KG1 (cell line): ENCODE data around the gene PCDH1.

ENCODE experiments used
- DNase-seq: peaks from one replicate; lab custom pipeline; 2025; lab: John Stamatoyannopoulos, UW

Gene PCDH1

DNA sequence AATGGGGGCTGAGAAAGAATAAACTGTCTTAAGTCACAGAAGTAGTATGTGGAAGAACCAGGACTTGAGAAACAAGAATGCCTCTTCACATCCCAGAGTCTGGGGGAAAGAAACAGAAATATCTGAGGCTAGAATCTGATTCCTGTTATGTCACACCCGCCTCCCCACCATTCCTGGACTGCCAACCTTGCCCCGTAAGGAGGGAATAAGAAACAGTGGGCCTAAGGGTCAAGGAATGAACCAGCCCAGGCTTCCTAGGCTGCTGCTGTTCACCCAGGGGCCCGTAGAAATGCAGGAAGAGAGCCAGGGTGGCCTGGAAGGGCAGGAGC lies 4.3 kb downstream of the PCDH1 start:
- DNase-seq = no peak

DNA sequence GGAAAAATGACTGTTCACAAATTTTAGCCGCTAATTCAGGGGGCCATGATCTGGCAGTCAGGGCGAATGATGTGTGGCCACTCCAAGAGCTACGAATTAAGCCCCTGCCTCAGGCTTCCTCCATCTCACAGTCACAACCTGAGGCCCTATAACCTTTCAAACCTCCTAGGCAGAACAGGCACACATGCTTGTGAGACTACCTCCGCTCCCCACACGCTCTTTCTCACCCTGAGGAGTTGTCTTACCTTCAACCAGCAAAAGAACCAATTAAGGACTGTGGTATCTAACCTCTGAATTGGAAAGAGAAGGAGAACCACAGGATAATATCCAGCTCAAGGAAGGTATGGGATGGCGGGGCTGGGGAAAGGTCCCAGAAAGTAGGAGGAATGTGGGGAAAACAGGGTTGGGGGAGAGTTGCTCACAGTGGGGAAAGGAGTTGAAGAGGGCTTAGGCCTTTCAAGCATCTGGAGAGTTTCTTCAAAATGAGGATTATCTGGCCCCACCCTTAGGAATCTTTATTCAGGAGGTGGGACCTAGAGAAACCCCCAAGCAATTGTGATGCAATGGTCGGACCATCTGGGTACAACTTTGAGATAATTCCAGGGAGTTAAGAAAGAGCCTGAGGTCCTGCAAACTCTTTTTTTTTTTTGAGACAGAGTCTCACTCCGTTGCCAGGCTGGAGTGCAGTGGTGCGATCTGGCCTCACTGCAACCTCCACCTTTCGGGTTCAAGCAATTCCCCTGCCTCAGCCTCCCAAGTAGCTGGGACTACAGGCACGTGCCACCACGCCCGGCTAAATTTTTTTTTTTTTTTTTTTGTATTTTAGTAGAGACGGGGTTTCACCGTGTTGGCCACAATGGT lies 5.5 kb downstream of the PCDH1 start:
- DNase-seq = no peak

DNA sequence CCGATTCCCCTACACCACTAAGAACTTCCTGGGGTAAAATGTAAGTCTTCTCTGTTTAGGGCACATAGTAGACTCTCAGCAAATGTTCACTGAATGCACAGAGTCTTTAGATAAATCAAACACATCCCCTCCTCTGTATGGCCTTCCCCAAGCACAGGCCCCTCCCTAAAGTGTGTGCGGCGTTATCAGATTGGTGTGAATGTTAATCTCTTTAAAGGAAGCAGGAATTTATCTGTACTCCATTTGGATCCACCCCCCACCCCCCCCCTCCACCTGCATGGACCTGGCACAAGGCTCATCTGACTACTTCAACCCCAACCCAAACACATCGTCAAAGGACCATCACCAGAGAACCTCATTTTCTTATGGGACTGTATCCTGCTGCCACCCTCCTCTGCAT lies 6.3 kb downstream of the PCDH1 start:
- no peak for DNase-seq

DNA sequence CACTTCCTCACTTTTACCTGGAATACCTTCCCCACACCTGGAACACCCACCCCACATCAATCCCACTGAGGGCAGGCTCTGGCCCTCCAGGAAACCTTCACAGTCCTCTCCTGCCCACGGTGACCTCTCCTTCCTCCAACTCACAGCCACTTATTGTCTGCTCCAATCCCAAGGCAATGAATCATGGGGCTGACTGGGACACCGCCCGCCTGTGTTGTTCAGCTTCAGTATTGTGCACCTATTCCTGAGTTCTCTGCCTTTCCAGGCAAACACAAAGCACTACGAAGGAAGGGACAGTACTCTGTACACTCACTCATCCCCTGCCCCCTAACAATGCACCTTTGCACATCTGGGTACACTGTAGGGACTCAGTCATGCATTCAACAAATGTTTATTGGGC lies 7.3 kb downstream of the PCDH1 start:
- no peak for DNase-seq

DNA sequence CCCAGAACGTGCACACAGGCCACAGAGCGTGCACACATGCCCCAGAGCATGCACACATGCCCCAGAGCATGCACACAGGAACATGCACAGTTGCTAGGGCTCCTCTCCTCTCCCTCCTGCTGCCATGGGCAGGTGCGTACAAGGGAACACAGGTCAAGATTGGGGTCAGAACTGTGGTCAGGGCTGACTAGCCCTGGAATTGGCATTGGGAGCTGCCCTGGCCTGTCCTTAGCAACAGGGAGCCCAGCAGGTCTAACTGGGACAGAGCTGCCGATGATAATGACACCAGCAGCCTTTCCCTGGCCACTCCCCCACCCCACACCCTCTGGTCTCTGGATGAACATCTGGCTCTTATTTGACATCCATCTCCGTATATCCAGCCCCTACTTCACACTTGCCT lies 8.0 kb downstream of the PCDH1 start:
- DNase-seq = no peak

DNA sequence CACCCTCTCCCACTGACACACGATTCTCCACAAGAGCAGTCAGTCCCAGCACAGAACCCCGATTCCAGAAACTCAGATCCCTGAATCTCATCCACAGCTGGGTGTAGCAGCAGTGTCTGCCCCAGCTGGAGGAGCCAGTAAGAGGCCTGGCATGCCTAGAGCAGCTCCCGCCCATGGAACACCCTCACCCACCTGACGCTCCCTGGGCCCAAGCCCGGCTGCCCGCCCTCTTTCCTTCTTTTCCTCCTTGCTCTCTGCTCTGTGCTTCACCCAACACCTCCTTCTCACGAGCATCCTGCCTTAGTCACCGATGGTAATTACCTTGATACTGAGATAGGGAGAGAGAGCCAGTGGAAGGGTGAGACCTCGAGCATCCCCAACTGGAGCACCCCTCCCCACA lies 8.7 kb downstream of the PCDH1 start:
- no peak for DNase-seq

DNA sequence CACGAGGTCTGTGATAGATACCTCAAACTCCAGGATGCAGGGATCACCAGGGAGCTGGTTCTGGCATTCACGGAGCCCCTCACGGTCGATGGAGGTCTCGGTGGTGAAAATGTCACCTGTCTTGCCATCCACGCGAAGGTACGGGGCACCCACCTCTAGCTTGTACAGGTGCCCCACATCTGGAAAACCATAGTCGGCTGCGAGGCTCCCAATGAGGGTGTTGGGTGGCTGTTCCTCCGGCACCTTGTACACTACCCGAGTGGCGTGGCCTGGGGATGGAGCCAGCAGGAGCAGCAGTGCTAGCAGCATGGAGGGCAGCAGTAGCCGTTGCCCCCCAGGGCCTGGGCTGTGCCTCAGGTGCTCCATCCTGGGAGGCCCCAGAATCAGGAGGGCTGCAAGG lies 9.2 kb downstream of the PCDH1 start:
- no peak for DNase-seq

DNA sequence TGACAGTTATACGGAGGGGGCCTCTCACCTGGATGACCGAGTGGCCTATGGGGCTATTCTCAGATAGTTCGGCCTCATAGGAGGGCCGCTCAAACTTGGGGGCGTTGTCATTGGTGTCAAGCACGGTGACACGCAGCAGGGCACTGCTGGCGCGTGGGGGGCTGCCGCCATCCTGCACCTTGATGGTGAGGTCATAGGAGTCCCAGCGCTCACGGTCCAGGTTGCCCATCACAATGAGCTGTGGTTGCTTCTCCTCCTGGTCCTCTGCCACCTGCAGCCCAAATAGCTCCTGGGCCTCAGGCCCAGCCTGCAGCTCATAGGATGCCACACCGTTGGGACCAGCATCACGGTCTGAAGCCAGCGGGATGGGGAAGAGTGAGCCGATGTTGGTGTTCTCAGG lies 9.7 kb downstream of the PCDH1 start:
- no peak for DNase-seq

DNA sequence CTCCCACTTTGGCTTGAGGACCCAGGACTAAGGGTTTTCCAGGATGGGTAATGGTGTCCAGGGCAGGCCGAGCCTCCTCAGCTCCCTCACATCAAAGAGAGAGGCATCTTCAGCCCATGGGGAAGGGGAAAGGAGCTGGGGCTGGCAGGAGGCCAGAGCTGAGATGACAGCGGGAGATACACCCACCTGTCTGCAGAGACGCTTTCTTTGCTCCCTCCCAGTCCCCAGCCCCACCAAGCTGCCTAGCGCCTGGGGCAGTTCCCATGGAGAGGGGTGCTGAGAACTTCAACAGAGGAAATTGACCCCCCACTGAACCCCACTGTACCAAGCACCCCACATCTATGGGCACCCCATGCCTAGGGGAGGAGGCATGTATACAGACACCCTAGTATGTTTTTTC lies 10.6 kb downstream of the PCDH1 start:
- no peak for DNase-seq

DNA sequence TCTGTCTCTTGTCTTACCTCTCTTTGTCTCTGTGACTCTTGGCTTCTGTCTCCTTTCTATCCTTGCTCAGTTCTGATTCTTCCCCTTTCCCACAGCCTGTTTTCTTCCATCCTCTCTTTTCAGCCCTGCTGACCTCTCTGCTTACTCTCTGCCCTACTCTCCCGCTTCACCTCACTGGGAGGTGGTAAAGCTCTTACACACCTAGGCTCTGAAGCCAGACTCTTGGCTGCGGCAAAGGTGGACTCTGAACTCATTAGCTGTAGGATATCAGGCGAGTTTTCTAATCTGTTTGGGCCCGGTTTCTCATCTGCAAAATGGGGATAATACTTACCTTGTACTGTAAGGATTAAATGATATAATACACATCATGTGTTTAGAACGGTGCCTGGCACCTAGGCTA lies 11.1 kb downstream of the PCDH1 start:
- DNase-seq = no peak

DNA sequence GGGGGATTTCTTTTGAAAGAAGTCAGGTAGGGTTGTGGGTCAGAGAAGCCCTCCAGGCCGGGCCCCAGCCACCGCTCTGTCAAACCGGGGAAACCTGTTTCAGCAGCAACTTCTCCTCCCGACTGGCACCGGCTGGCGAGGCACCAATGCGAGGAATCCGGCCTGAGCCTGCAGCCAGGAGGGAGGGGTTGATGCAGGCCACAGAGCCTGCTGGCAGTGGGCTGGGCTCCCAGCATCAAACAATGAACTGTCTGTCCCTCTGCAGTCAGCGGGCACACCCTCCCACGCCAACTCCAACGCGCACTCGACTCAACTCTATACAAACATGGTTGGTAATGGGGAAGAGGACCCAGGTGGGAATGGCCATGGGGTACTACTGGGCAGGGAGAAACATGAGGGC lies 12.1 kb downstream of the PCDH1 start:
- no peak for DNase-seq

DNA sequence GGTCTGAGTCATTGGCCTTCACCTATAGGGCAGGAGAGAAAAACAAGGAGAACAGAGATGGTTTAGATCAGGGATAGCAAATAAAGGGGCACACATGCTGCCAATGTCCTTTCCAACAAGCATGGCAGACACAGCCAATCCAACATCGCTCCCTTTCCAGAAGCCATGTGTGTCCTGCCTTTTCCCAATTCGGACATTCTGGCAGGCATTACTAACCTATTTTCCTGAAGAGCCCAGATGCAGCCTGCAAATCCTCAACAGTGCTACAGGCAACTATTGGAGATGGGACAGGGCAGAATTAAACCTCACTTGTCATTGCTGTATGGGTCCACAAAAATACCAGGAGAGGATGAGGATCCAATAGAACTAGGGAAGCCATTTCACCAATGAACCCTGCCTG lies 12.8 kb downstream of the PCDH1 start:
- no peak for DNase-seq

DNA sequence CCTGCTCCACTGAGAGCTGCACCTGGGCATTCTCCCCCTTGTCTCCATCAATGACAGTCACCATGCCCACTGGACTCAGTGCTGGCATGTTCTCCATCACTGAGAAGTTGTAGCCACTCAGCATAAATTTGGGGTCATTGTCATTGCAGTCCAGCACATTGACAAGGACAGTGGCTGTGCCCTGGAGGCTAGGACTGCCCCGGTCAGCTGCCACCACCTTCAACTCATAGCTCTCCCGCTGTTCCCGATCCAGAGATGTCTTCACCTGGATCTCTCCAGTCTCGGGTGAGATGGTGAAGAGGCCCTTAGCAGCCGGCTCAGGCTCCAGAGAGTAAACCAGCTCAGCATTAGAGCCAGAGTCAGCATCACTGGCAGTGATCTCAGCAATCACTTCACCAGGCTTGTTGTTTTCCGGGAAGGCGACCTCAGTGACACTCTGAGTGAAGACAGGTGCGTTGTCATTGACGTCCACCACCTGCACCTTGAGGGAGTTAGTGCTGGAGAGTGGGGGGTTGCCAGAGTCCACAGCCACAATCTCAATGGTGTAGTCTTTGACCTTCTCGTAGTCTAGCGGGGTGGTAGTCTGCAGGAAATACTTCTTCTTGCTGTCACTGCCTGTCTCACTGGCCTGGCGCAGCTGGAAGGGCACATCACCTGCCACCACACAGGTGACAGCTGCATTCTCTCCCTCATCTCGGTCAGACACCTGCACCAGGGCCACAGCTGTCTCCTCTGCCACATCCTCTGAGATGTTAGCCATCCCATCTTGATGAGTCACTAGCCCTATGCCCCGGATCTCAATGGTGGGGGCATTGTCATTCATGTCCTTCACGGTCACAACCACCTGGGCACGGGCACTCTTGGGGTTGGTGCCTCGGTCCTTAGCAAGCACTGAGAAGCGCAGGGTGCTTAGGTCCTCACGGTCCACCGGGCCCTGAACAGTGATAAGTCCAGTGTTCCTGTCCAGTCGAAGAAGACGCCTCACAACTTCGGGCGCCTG lies 13.5 kb downstream of the PCDH1 start:
- DNase-seq = no peak

DNA sequence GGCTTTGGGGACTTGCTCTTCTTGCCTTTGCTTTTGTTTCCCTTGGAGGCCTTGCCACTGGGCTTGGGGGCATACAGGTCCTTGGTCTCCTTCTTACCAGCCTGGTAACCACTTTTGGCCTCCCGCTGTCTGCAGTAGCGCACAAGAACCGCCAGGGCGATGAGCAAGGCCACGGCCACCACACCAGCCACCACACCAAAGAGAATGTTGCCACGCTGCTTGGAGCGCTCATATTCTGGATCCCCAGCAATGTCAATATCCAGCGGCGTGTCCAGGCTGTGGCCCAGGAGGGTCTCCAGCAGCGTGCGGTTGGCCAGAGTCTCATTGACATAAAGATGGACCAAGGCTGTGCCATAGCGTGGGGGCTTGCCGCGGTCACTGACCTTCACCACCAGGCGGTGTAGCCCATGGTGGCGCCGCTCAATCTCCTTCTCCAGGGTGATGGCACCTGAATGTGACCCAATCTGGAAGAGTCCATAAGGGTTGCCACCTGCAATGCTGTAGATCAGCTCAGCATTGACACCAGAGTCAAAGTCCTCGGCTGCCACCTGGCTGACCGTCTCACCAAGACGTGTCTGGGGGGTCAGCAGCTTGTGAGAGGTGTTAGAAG lies 14.5 kb downstream of the PCDH1 start:
- no peak for DNase-seq

DNA sequence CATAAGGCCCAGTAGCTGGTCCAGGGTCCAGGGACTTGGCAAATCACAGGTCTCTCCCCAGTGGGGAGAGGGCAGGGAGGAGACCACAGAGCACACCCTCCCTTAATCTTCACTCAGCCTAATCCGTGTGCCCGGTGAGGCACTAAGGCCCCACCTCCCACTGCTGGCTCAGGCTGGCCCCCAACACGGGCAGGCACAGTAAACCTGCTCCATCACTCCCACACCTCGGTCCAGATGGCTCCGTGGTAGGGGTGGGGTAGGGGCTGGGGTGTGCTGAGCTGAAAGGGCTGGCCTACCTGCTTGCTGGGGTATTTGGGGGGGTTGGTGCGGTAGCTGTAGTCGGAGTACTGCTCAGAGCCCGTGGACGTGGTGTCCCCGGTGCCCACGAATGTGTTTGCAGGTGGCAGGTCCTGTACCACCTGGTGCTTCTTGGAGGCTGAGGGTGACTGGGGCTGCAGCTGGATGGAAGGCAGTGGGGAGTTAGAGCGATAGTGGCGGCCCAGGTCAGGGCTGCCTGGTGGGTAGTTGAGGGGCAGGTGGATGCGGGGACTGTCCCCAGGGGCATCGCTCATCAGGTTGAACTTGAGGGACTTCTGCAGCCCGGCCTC lies 15.2 kb downstream of the PCDH1 start:
- DNase-seq = no peak

DNA sequence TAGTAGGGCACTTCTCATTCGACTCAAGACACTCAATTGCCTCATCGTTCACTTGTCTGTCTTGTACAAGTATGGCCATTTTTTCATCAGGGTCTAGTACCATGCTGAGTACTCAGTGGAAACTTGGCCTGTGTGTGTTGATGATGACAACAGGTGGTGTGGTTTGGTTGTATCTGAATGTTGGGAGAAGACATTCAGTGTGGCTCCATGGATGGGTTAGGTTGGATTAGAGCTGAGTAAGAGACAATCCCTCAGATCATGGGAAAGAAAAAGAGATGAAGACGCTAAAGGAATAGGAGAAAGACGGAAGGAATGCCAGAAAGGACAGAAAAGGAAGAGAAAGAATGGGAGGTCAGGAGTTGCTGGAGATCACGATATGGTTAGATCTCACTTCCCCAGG lies 17.0 kb downstream of the PCDH1 start:
- no peak for DNase-seq

DNA sequence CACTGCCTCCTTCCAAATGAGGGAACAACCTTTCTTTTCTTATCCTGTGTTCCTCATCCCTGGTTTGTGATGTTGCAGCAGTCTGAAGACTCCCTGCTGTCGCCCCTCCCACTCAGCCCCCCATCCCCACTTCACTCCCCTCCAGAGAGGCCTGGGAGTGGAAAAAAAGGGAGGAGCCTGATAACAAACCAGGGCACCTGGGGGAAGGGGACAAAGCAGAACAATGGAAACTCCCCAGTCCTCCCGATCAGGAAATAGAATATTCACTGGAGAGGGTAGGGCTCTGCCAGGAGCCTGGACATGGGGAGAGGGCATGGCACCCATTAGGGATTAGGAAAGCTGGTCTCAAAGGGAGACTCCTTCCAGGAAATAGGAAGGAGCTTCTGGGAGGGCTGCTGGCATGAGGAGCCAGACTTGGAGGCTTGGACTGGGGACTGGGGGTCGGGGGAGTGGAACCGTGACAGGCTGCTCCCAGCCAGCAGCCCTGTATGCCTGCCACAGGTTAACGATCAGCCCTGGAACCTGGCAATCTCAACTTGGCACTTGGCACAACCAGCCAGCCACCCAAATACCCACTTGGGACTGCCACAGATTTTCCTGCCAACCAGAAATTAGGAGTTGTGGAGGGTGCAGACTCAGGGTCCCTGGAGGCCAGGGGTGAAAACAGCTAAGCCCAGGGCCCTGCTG lies 20.0 kb downstream of the PCDH1 start:
- DNase-seq = no peak

DNA sequence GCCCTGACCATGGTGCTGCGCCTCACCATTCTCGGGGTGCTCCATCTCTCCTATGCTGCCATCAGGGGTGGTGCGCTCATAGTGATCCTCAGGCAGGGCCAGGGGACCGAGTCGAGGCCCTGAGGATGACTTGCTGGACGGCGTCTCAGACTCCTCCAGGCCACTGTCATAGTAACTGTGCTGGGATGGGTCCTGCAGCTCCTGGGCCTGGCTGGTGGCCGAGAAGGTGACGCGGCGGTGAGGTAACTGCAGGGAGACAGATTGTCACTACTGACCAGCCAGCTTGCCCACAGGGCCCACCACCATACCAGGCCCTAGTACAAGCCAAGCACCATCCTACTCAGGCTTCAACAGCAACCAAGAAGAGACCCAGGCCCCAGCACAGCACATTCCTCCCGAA lies 21.0 kb downstream of the PCDH1 start:
- DNase-seq = no peak

DNA sequence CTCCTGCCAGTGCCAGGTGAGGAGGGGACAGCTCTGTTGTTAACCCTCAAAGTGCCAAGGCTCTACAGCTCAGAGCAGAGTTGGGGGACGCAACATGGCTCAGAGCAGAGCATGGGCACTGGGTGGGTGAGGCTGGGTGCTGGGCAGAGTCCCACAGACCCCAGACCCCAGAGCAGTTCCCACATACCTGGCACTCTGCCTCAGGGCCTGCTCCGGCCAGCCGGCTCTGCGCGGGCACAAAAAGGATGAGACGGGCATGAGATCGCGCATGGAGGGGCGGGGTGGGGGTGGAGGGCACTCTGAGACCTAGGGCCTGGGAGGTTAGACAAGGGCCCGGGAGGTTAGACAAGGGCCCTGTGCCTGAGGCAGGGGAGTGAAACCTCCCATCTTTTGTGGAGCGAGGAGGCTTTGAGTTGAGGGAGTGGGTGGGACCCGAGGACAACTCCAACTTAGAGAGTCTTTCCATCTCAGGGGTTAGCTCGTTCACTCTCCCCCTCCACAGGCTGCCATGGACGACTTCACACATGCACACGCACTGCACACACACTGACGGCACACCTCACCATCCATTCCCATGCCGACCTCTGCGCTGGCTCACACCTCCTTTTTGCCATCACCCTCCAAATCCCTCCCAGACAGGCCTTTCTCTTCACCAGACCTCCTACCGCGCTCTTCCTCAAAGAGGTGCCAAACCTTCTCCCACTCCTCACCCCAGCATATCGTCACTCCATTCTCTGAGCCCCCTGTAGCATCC lies 22.0 kb downstream of the PCDH1 start:
- no peak for DNase-seq

DNA sequence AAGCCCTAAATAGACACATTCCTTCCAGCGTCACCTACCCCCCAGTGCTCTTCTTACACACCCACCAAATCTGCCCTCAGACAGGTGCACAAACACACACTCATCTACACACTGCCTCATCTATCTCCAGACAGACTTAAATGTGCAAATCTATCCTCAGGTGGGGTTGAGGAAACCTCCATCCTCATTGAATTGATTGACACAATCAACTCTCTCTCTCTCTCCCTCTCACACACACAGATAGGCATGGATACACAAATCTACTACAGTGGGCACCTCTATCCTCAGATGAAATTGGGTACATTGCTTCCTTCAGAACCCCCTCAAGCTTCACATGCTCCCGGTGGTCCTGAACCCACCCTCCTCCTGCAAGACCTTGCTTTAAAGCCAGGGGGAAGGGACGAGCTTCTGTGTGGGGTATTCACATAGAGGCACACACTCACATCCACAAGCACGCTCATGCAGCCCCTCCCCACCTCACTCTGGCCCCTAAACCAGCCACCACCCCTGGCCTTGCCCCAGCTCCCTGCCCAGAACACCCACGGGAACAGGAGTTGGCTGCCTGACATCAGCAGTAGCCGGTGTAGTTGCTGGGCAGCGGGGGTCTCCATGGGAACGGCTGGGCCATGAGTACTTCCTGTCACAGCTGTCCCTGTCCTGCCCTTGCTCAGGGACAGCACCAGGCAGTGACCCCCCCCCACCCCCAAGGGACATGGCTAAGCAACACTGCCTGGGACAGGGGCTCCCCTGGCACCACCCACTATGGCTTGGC lies 22.8 kb downstream of the PCDH1 start:
- DNase-seq = no peak
